ENCODE data around the gene ECEL1.

DNA sequence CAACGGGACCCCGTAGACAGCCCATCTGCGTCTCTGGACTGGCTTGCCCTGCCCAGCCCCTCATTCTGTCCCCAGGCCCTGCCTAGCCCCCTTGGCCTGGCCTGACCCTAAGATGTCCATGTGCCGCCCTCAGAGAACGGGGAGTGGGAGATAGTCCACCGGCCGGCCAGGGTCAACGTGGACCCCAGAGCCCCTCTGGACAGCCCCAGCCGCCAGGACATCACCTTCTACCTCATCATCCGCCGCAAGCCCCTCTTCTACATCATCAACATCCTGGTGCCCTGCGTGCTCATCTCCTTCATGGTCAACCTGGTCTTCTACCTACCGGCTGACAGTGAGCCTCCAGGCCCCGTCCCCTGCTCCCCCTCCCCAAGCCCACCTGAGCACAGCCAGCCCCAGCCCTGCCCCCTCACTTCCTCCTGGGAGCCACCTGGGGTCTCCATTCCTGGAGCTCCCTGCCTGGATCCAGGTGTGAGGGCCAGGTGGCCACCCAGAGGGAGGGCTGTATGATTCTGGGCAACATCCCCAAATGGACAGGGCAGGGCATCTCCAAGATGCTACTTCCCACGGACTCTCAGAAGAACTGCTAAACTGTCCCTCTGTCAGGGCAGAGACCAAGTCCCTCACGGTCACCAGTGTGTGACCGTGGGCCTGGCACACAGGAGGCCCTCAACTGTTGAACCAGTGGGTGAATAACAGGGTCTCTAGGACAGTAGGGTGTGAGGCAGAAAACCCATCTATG lies 42.3 kb upstream of the ECEL1 start:
- TF ChIP-seq POLR2A (IDR thresholded peaks at IDR 0.05), result no peak
- TF ChIP-seq CTCF (IDR thresholded peaks at IDR 0.05), result no peak
